ENCODE data around the gene TMEM164. TPM values are rescaled to one million over a fixed set of nuclear protein-coding genes. Genes with fewer than 3 reads are reported as not detected.

Gene TMEM164
- total RNA-seq, 1 donor from 2014 or later = 53.6 TPM

GRCh38 chrX:110000847-110001713, 1.8 kb upstream of the TMEM164 start:
- intact Hi-C loops (cut with DNase I) = loop anchor here (5.0 to 10.0 kb wide), 3 partner anchors 46 to 144 kb away; no protein-coding TSS in a partner anchor
- DNase-seq (ENCODE audit: missing footprints) = no peak
- no peak for ATAC-seq

GRCh38 chrX:110001740-110002299, 1.1 kb upstream of the TMEM164 start:
- intact Hi-C loops (cut with DNase I) = loop anchor here (5.0 to 10.0 kb wide), 3 partner anchors 45 to 143 kb away; no protein-coding TSS in a partner anchor
- DNase-seq (ENCODE audit: missing footprints) = no peak
- ATAC-seq = no peak

GRCh38 chrX:110003167-110004156, 548 bp downstream of the TMEM164 start:
- ATAC-seq (peak; percentile 1), DNase-seq (ENCODE audit: missing footprints) (peak; percentile 54)
- intact Hi-C loops (cut with DNase I) = loop anchor here (5.0 to 10.0 kb wide), 3 partner anchors 44 to 141 kb away; no protein-coding TSS in a partner anchor

- intact Hi-C loops (cut with DNase I) = loop anchor here (5.0 to 10.0 kb wide), 3 partner anchors 43 to 141 kb away; no protein-coding TSS in a partner anchor
- ATAC-seq = no peak
- no peak for DNase-seq (ENCODE audit: missing footprints)
These were observed 1.3 kb downstream of the TMEM164 start for GRCh38 chrX:110004215-110004614.

- no peak for DNase-seq (ENCODE audit: missing footprints)
- no peak for ATAC-seq
- intact Hi-C loops (cut with DNase I) = loop anchor here (5.0 to 10.0 kb wide), 3 partner anchors 42 to 140 kb away; no protein-coding TSS in a partner anchor
These were observed 1.9 kb downstream of the TMEM164 start for GRCh38 chrX:110004731-110005369.

GRCh38 chrX:110006161-110006560, 3.2 kb downstream of the TMEM164 start:
- DNase-seq (ENCODE audit: missing footprints) (no peak), ATAC-seq (no peak)
- intact Hi-C loops (cut with DNase I) = loop anchor here (10.0 kb wide), 1 partner anchor 139 kb away; no protein-coding TSS in a partner anchor

- DNase-seq (ENCODE audit: missing footprints) = no peak
- intact Hi-C loops (cut with DNase I) = loop anchor here (10.0 kb wide), 1 partner anchor 138 kb away; no protein-coding TSS in a partner anchor
- ATAC-seq = no peak
These were observed 4.0 kb downstream of the TMEM164 start for GRCh38 chrX:110006821-110007375.

GRCh38 chrX:110008011-110008635, 5.2 kb downstream of the TMEM164 start:
- DNase-seq (ENCODE audit: missing footprints) = no peak
- intact Hi-C loops (cut with DNase I) = loop anchor here (10.0 kb wide), 1 partner anchor 137 kb away; no protein-coding TSS in a partner anchor
- no peak for ATAC-seq

GRCh38 chrX:110012818-110013485, 10.0 kb downstream of the TMEM164 start:
- ATAC-seq (no peak), DNase-seq (ENCODE audit: missing footprints) (no peak)
- intact Hi-C loops (cut with DNase I) = loop anchor here (10.0 kb wide), 1 partner anchor 72 kb away; no protein-coding TSS in a partner anchor

GRCh38 chrX:110013968-110014367, 11.1 kb downstream of the TMEM164 start:
- DNase-seq (ENCODE audit: missing footprints) = no peak
- ATAC-seq = no peak
- intact Hi-C loops (cut with DNase I) = loop anchor here (10.0 kb wide), 1 partner anchor 71 kb away; no protein-coding TSS in a partner anchor

GRCh38 chrX:110015032-110015431, 12.1 kb downstream of the TMEM164 start:
- intact Hi-C loops (cut with DNase I) = loop anchor here (10.0 kb wide), 1 partner anchor 70 kb away; no protein-coding TSS in a partner anchor
- no peak for ATAC-seq

GRCh38 chrX:110015915-110016314, 13.0 kb downstream of the TMEM164 start:
- no peak for DNase-seq (ENCODE audit: missing footprints)
- peak; percentile 15 for ATAC-seq
- intact Hi-C loops (cut with DNase I) = loop anchor here (10.0 kb wide), 1 partner anchor 69 kb away; no protein-coding TSS in a partner anchor

More at GRCh38 chrX:110015032-110015431, 12.1 kb downstream of the TMEM164 start:
- DNase-seq (ENCODE audit: missing footprints) = no peak

GRCh38 chrX:110020536-110020935, 17.6 kb downstream of the TMEM164 start:
- DNase-seq (ENCODE audit: missing footprints) (no peak), ATAC-seq (no peak)
- intact Hi-C loops (cut with DNase I) = no loop called here

- intact Hi-C loops (cut with DNase I) = no loop called here
- ATAC-seq = peak; percentile 79
- DNase-seq (ENCODE audit: missing footprints) = no peak
These were observed 18.5 kb downstream of the TMEM164 start for GRCh38 chrX:110021258-110022022.

- ATAC-seq (no peak), DNase-seq (ENCODE audit: missing footprints) (no peak)
- intact Hi-C loops (cut with DNase I) = no loop called here
These were observed 19.9 kb downstream of the TMEM164 start for GRCh38 chrX:110022599-110023448.

Data from Right ventricle myocardium inferior (tissue), 1 donor.